Measurements from ENCODE around the gene CIAO3.
"Not testable (repeated sequence)": the region's sequence is repeated elsewhere in the genome, so short reads cannot be mapped to it uniquely, and the experiment has no call there.

Gene CIAO3

GRCh38 chr16:712740-713250 lies 28.0 kb downstream of the CIAO3 start:
- peak; percentile 79 for DNase-seq (ENCODE audit: low read depth, low spot score)
- POLR2A ChIA-PET, result interaction anchor here (1.1 kb wide), 2 partner anchors 9 to 70 kb away, joined by 4 read pairs; no protein-coding TSS in a partner anchor
- CTCF ChIA-PET, result interaction anchor here (0.6 to 10.1 kb wide), 31 partner anchors 7 to 401 kb away, joined by 3 to 210 read pairs (median 6); partner anchors contain the start of genes ANTKMT, CCDC78, CHTF18 and CIAO3
- not testable (repeated sequence) for H3K4me3 ChIP-seq (ENCODE audit: low read depth, low read length)
- peak; percentile 30 for TF ChIP-seq CTCF (IDR thresholded peaks at IDR 0.05; ENCODE audit: insufficient read depth, low read length, missing control alignments)

- CTCF ChIA-PET, result interaction anchor here (0.6 to 10.1 kb wide), 32 partner anchors 8 to 399 kb away, joined by 3 to 210 read pairs (median 6); partner anchors contain the start of genes ANTKMT, CCDC78, CHTF18 and CIAO3
Measured at GRCh38 chr16:711548-712320, 29.1 kb downstream of the CIAO3 start.

GRCh38 chr16:711084-711483 lies 29.7 kb downstream of the CIAO3 start:
- POLR2A ChIA-PET, result no interaction called here
- DNase-seq (ENCODE audit: low read depth, low spot score), result no peak
- no peak for TF ChIP-seq CTCF (IDR thresholded peaks at IDR 0.05; ENCODE audit: insufficient read depth, low read length, missing control alignments)
- no peak overlapping the region for H3K4me3 ChIP-seq (ENCODE audit: low read depth, low read length)
- CTCF ChIA-PET, result interaction anchor here (0.7 to 10.1 kb wide), 12 partner anchors 9 to 483 kb away, joined by 3 to 210 read pairs (median 6); partner anchors contain the start of genes CHTF18, CIAO3, RPUSD1 and WDR24

More at GRCh38 chr16:711548-712320, 29.1 kb downstream of the CIAO3 start:
- POLR2A ChIA-PET, result interaction anchor here (1.1 kb wide), 2 partner anchors 10 to 71 kb away, joined by 4 read pairs; no protein-coding TSS in a partner anchor
- peak; percentile 96 for TF ChIP-seq CTCF (IDR thresholded peaks at IDR 0.05; ENCODE audit: insufficient read depth, low read length, missing control alignments)
- DNase-seq (ENCODE audit: low read depth, low spot score), result no peak
- H3K4me3 ChIP-seq (ENCODE audit: low read depth, low read length), result no peak overlapping the region

- CTCF ChIA-PET, result interaction anchor here (0.6 to 10.1 kb wide), 17 partner anchors 9 to 484 kb away, joined by 3 to 210 read pairs (median 4); partner anchors contain the start of genes CHTF18, CIAO3, RHOT2 and RPUSD1
- DNase-seq (ENCODE audit: low read depth, low spot score), result no peak
- POLR2A ChIA-PET, result no interaction called here
- no peak overlapping the region for H3K4me3 ChIP-seq (ENCODE audit: low read depth, low read length)
- no peak for TF ChIP-seq CTCF (IDR thresholded peaks at IDR 0.05; ENCODE audit: insufficient read depth, low read length, missing control alignments)
Measured at GRCh38 chr16:710500-711075, 30.2 kb downstream of the CIAO3 start.

GRCh38 chr16:709566-710499 lies 31.0 kb downstream of the CIAO3 start:
- ChIA-PET POLR2A (no interaction called here), CTCF (interaction anchor here (0.6 to 10.1 kb wide), 16 partner anchors 8 to 485 kb away, joined by 3 to 210 read pairs (median 4); partner anchors contain the start of genes CHTF18, CIAO3, RHOT2 and RPUSD1)
- H3K4me3 ChIP-seq (ENCODE audit: low read depth, low read length), result no peak overlapping the region
- peak; percentile 17 for DNase-seq (ENCODE audit: low read depth, low spot score)
- TF ChIP-seq CTCF (IDR thresholded peaks at IDR 0.05; ENCODE audit: insufficient read depth, low read length, missing control alignments), result no peak
